Astrocyte (in vitro differentiated cells and primary cell): ENCODE data around the gene RCL1. TPM values are rescaled to one million over a fixed set of nuclear protein-coding genes. Genes with fewer than 3 reads are reported as not detected.

ENCODE experiments used
- DNase-seq: peaks from one replicate; pipeline ENCODE4 v3.0.0-alpha.2; 2010; ENCODE audit warnings: low read depth
- FAIRE-seq: peaks from 2 replicates; lab custom pipeline; 2011; peaks lifted over from hg19 to GRCh38; lab: Jason Lieb, UNC
- H2AFZ ChIP-seq: 2 replicates; pipeline ENCODE4 v1.6.0; 2012; ENCODE audit warnings: low read depth, low read length, inconsistent platforms
- H3K27ac ChIP-seq: 2 replicates; pipeline ENCODE4 v1.5.1; 2011; ENCODE audit warnings: low read depth, low read length, inconsistent platforms
- H3K27me3 ChIP-seq: 2 replicates; pipeline ENCODE4 v1.6.0; 2011; ENCODE audit warnings: low read length, inconsistent platforms; ENCODE audit not compliant: insufficient read depth
- H3K36me3 ChIP-seq: 2 replicates; pipeline ENCODE4 v1.5.1; 2011; ENCODE audit warnings: low read length, inconsistent platforms; ENCODE audit not compliant: insufficient read depth
- H3K4me1 ChIP-seq: 2 replicates; pipeline ENCODE4 v1.5.1; 2011; ENCODE audit warnings: low read length, inconsistent platforms; ENCODE audit not compliant: insufficient read depth
- H3K4me2 ChIP-seq: 2 replicates; pipeline ENCODE4 v1.6.0; 2012; ENCODE audit warnings: low read length, inconsistent platforms
- H3K4me3 ChIP-seq: 2 replicates; pipeline ENCODE4 v1.5.1; 2011; ENCODE audit warnings: low read depth, mild to moderate bottlenecking, low read length, inconsistent platforms; ENCODE audit not compliant: insufficient read depth
- H3K79me2 ChIP-seq: 2 replicates; pipeline ENCODE4 v1.6.0; 2012; ENCODE audit warnings: mild to moderate bottlenecking, low read length, inconsistent platforms; ENCODE audit not compliant: insufficient read depth
- H3K9ac ChIP-seq: 2 replicates; pipeline ENCODE4 v1.6.0; 2012; ENCODE audit warnings: mild to moderate bottlenecking, low read length, inconsistent platforms
- H3K9me3 ChIP-seq: 2 replicates; pipeline ENCODE4 v1.5.1; 2012; ENCODE audit warnings: low read depth, mild to moderate bottlenecking, low read length, inconsistent platforms; ENCODE audit not compliant: insufficient read depth
- H4K20me1 ChIP-seq: 2 replicates; pipeline ENCODE4 v1.6.0; 2012; ENCODE audit warnings: low read length, inconsistent platforms; ENCODE audit not compliant: insufficient read depth
- H3K27ac Mint-ChIP-seq: one replicate; pipeline ENCODE4 v1.8.0; 2021; ENCODE audit warnings: mild to moderate bottlenecking, mixed read lengths; ENCODE audit not compliant: unreplicated experiment
- H3K27me3 Mint-ChIP-seq: one replicate; pipeline ENCODE4 v1.8.0; 2021; ENCODE audit warnings: low read depth, mixed read lengths; ENCODE audit not compliant: unreplicated experiment
- H3K36me3 Mint-ChIP-seq: one replicate; pipeline ENCODE4 v1.8.0; 2021; ENCODE audit warnings: low read depth, mixed read lengths; ENCODE audit not compliant: unreplicated experiment
- H3K4me1 Mint-ChIP-seq: one replicate; pipeline ENCODE4 v1.8.0; 2021; ENCODE audit warnings: low read depth, mixed read lengths; ENCODE audit not compliant: unreplicated experiment
- H3K4me3 Mint-ChIP-seq: one replicate; pipeline ENCODE4 v1.8.0; 2021; ENCODE audit warnings: mild to moderate bottlenecking, moderate library complexity, mixed read lengths; ENCODE audit not compliant: unreplicated experiment
- H3K9me3 Mint-ChIP-seq: one replicate; pipeline ENCODE4 v1.8.0; 2021; ENCODE audit warnings: mild to moderate bottlenecking, mixed read lengths; ENCODE audit not compliant: unreplicated experiment
- CTCF ChIP-seq: IDR thresholded peaks from 2 replicates; pipeline ENCODE4 v1.5.1; 2011; ENCODE audit warnings: low read depth, mild to moderate bottlenecking, inconsistent platforms, low read length, moderate library complexity; ENCODE audit not compliant: insufficient read depth
- EZH2 ChIP-seq: IDR thresholded peaks from 2 replicates; pipeline ENCODE4 v1.6.1; 2012; ENCODE audit warnings: mild to moderate bottlenecking, low read length, inconsistent platforms; ENCODE audit not compliant: insufficient read depth
- total RNA-seq: library from RNA; stranded (reverse); gene quantifications from 2 replicates; pipeline ENCODE4 v1.2.1, GENCODE V29; 2021

The RCL1 gene
- total RNA-seq, 1 donor from 2014 or later, result 22.3 TPM

GRCh38 chr9:4890242-4890641 lies 97.5 kb downstream of the RCL1 start:
- no peaks in the 10 kb centered on the region for H3K27me3 ChIP-seq
- no peaks in the 10 kb centered on the region for H3K9me3 ChIP-seq
- TF ChIP-seq CTCF, result no peak
- TF ChIP-seq EZH2, result no peak
- H3K4me3 ChIP-seq, result no peak overlapping the region
- H3K4me2 ChIP-seq, result no peak overlapping the region
- DNase-seq (no peak), FAIRE-seq (no peak)
- no peak overlapping the region for H3K9ac ChIP-seq
- no peaks in the 10 kb centered on the region for H4K20me1 ChIP-seq
- Mint-ChIP-seq H3K9me3 (peaks cover 3% of the 10 kb centered on the region), H3K27me3 (no peaks in the 10 kb centered on the region), H3K4me1 (peaks cover 3% of the 10 kb centered on the region), H3K36me3 (peaks cover 3% of the 10 kb centered on the region), H3K4me3 (no peak overlapping the region), H3K27ac (no peak overlapping the region)
- H2AFZ ChIP-seq, result no peak overlapping the region
- no peaks in the 10 kb centered on the region for H3K36me3 ChIP-seq
- no peaks in the 10 kb centered on the region for H3K4me1 ChIP-seq
- no peak overlapping the region for H3K27ac ChIP-seq
- no peaks in the 10 kb centered on the region for H3K79me2 ChIP-seq

GRCh38 chr9:4890929-4891328 lies 98.2 kb downstream of the RCL1 start:
- DNase-seq (no peak), FAIRE-seq (no peak)
- Histone ChIP-seq H3K27me3 (no peaks in the 10 kb centered on the region), H3K27ac (no peak overlapping the region), H3K4me3 (no peak overlapping the region), H4K20me1 (no peaks in the 10 kb centered on the region), H3K4me1 (no peaks in the 10 kb centered on the region), H3K36me3 (no peaks in the 10 kb centered on the region), H3K9me3 (no peaks in the 10 kb centered on the region), H3K9ac (no peak overlapping the region), H2AFZ (no peak overlapping the region), H3K4me2 (no peak overlapping the region), H3K79me2 (no peaks in the 10 kb centered on the region)
- H3K36me3 Mint-ChIP-seq, result no peaks in the 10 kb centered on the region
- no peaks in the 10 kb centered on the region for H3K27me3 Mint-ChIP-seq
- H3K9me3 Mint-ChIP-seq, result peaks cover 3% of the 10 kb centered on the region
- no peak overlapping the region for H3K4me3 Mint-ChIP-seq
- H3K27ac Mint-ChIP-seq, result no peak overlapping the region
- TF ChIP-seq EZH2 (no peak), CTCF (no peak)
- H3K4me1 Mint-ChIP-seq, result peaks cover 3% of the 10 kb centered on the region

GRCh38 chr9:4891674-4892073 lies 98.9 kb downstream of the RCL1 start:
- TF ChIP-seq EZH2 (no peak), CTCF (no peak)
- Mint-ChIP-seq H3K4me1 (peaks cover 3% of the 10 kb centered on the region), H3K27ac (no peak overlapping the region), H3K4me3 (no peak overlapping the region), H3K9me3 (peaks cover 3% of the 10 kb centered on the region), H3K36me3 (no peaks in the 10 kb centered on the region), H3K27me3 (no peaks in the 10 kb centered on the region)
- Histone ChIP-seq H3K36me3 (no peaks in the 10 kb centered on the region), H3K9me3 (no peaks in the 10 kb centered on the region), H3K4me1 (no peaks in the 10 kb centered on the region), H3K27me3 (no peaks in the 10 kb centered on the region), H3K79me2 (no peaks in the 10 kb centered on the region), H4K20me1 (no peaks in the 10 kb centered on the region), H3K27ac (no peak overlapping the region), H3K4me2 (no peak overlapping the region), H3K9ac (no peak overlapping the region), H3K4me3 (no peak overlapping the region), H2AFZ (no peak overlapping the region)
- DNase-seq (no peak), FAIRE-seq (no peak)
